ENCODE measurements around the gene SLC22A23.

- TF ChIP-seq EZH2 (IDR thresholded peaks at IDR 0.05; ENCODE audit: low read length) (no peak), CTCF (optimal IDR thresholded peaks at IDR 0.05 in 1 of 3, IDR thresholded peaks at IDR 0.05 in 1 of 3, conservative IDR thresholded peaks at IDR 0.05 in 1 of 3; ENCODE audit: extremely low read depth in 1 of 3, insufficient read depth in 2 of 3, low read length in 3 of 3) (no peak)
Observed at GRCh38 chr6:3340894-3341293, 116.0 kb downstream of the SLC22A23 start.

Measured in keratinocyte (primary cell).